TTC549 (cell line): Measurements from ENCODE around the gene DOCK10.

Experiments used
- FAIRE-seq: peaks from 2 replicates; lab custom pipeline; 2012; peaks lifted over from hg19 to GRCh38; lab: Jason Lieb, UNC

The DOCK10 gene

DNA sequence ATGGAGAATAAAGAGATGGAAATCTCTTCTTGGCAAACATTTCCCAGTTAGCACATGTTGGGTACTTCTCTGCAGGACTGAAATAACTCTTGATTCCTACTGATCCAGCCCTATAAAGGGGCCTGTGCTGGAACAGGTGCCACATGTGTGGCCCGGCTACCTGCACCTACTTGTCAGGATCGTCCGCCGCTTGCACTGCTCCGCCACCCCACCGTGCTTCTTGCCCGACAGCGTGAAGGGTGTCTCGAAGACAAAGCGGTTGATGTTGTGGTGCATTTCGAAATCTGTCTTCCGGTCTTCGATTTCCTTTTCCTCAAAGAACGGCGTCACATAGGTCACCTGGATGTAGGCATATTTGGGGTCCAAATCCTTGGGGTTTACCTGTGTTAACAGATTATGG lies 267.5 kb downstream of the DOCK10 start:
- FAIRE-seq = no peak

DNA sequence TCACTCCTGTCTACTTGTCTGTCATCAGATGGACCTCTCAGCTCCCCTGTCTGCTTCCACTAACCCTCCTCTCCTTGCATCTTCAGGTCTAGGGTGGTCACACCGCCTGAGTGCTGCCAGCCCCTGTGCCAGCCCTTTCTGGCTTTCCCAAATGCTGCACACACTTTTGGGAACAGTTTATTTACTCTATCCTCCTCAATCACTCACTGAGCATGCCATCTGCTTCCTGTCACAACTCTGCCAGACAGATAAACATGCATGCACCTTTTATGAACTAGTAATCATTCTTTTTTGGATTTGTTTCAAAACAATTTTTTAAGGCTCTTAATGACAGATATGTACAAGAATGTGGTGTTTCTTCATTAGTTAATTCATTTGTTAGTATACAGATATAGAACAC lies 269.8 kb downstream of the DOCK10 start:
- FAIRE-seq = no peak

DNA sequence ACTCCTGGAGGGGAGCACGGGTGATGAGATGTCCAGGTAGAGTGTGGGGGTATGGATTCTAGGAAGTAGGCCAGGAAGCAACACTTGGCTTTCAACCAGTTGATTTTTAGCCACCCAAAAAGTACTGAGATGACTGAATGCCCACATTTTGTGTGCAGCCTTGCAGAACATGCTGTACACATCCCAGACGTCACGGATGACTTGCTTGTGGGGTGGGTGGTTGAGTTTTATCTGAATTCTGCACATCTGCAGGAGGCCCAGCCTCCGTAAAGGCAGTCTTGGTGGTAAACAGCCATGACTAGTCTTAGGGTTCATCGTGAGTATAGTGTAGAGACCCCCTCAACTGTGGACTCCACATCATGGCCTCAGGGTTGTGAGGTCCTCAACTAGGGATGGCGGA lies 272.8 kb downstream of the DOCK10 start:
- FAIRE-seq = no peak

DNA sequence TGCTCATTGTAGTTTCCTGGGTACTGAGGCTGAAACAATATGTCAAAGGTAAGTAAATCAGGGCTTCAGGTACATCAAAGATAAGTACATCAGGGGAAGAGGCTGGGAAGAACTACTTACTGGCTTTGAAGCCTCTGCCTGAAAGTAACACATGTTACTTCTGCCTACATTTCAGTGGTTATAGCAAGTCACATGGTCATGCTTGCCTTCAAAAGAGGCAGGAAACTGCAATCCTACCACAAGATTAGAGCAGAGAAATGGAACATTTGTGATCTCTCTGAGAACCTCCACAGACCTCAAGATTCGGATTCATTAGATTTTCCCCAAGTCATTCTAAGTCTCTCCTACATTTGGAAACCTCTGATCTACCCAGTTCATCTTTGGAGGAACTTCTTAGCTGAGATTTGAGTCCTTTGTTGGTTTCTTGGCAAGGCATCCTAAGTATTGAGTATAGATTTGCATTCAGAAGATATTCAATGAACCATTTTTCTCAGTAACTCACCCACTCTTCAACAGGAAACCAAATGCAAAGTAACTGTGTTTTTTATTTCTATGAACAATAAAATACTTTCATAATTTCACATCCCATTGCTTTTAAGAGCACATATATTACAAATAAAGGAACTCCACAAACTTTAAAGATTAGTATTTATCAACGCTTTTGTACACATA lies 277.6 kb downstream of the DOCK10 start:
- FAIRE-seq = no peak

DNA sequence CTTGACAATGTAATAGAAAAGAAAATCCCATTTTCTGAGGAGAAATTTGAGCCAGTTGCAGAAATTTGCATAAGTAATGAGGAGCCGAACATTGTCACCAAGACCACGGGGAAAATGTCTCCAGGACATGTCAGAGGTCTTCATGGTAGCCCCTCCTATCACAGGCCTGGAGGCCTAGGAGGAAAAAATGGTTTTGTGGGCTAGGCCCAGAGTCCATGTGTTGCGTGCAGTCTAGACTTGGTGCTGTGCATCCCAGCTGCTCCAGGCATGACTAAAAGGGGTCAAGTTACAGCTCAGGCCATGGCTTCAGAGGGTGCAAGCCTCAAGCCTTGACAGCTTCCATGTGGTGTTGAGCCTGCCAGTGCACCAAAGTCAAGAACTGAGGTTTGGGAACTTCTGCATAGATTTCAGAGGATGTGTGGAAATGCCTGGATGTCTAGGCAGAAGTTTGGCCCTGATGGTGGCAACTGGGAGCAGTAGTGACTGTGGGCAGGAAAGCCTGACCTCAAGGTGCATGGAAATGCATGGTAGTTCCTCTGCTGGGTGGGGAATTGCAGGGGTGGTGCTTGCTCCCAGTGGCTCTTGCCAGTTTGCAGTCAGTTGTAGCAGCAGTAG lies 284.2 kb downstream of the DOCK10 start:
- no peak for FAIRE-seq

DNA sequence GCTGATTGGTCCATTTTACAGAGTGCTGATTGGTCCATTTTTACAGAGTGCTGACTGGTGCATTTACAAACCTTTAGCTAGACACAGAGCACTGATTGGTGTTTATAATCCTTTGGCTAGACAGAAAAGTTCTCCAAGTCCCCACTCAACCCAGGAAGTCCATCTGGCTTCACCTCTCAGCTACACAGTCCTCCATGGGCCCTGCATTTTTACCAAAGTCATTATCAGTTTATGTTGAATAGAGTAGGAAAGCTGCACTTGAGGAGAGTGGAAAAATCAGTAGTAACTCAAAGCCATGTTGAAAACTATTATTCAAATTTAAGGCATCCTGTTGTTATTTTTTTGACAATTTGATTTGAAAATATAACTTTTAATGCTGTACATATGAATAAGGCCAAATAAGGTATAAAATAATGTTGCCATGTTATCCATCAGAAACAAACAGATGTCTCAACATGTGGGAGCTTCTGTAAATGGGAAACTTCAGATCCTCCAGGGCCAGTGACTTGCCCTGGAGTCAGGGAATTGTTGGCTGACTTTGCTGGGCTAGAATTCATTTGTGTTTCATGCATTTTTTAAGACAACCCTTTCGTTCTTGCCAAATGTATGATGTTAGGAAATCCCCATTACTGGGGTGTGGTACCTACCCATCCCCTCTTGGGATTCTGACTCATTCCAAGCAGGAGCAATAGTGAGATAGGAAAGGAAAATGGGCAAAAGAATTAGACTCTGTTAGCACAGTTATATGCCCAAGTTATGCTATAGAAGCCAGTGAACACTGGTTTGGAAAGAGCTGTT lies 288.3 kb downstream of the DOCK10 start:
- FAIRE-seq = no peak

DNA sequence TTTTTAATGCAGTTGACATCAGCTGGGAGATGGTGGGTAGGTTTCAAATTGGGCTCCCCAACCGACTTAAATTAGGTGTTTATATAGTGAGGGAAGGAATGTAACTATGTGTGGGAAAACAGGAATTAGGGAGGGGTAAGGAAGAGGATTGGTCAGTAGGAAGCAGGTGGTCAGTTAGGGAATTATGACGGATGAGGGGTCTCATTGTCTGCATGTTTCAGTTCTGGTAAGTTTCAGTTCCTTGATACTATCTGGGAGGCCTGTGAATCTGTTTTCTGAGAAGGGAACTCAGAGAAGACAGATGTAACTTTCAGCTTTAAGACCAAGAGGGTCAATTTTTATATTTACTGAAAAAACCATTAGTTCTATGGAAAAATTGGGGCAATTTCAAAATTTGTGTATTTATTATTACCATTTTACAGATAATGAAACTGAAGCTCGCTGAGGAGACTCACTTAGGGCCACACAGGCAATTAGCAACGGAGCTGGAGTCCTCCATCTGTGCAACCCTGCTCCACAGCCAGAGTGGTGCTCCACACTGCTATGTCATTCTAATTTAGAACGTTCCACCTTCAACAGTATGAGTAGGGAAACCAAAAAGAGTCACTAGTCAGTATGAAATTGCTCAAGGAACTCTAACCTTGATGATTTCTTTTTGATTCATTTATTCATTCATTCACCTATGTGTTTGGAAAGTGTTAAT lies 290.1 kb downstream of the DOCK10 start:
- no peak for FAIRE-seq

DNA sequence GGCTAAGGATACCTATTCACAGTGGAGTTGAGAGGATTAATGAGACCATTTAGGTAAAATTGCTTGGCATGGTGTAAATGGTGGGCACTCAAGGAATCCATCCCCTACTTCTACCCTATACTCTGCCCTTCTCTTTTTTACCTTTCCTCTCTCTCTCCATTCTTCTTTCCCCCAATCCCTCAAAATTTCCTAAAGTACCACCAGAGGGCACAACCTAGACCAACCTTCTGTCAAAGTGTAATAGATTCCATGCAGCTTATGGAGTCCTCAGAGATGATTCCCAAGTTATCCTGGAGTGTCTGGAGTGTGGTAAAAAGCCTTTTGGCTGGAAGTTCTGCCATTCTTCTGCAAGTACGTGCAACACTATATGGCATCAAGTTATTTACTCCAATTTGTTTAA lies 293.1 kb downstream of the DOCK10 start:
- FAIRE-seq = no peak

DNA sequence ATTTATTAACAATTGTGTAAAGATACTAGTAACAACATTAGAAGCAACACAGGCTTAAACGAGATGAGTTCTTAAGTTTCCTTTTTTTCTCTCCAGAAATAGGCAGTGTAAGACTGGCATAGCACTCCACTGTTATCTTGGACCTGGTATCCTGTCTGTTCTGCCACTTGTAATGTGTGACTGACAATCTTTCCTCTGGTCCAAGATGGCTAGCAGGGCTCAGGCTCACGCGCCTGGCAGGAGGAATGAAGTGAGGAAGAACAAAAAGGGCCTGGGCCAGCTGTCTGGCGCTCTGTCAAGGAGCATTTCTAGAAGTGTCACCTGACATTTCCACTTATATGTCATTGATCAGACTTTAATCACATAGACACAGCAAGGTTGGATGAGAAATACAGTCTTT lies 294.5 kb downstream of the DOCK10 start:
- no peak for FAIRE-seq

DNA sequence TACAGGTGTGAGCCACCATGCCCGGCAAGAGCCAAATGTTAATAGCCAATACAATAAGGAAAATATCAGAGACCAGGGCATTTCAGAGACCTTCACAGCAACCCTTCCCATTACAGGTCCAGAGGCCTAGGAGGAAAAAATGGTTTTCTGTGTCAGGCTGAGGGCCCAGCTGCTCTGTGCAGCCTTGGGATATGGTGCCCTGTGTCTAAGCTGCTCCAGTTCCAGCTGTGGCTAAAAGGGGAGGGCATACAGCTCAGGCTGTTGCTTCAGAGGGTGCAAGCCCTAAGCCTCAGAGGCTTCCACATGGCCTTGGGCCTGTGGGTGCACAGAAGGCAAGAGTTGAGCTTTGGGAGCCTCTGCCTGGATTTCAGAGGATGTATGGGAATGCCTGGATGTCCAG lies 306.0 kb downstream of the DOCK10 start:
- FAIRE-seq = no peak

DNA sequence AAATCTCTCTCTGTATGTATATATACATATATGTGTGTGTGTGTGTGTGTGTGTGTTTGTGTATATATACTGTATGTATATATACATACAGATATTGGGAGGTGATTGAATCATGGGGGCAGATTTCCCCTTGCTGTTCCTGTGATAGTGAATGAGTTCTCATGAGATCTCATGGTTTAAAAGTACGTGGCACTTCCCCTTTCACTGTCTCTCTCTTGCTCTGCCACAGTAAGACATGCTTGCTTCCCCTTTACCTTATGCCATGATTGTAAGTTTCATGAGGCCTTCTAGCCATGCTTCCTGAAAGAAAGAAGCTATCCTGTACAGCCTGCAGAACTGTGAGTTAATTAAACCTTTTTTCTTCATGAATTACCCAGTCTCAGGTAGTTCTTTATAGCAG lies 307.3 kb downstream of the DOCK10 start:
- FAIRE-seq = no peak

DNA sequence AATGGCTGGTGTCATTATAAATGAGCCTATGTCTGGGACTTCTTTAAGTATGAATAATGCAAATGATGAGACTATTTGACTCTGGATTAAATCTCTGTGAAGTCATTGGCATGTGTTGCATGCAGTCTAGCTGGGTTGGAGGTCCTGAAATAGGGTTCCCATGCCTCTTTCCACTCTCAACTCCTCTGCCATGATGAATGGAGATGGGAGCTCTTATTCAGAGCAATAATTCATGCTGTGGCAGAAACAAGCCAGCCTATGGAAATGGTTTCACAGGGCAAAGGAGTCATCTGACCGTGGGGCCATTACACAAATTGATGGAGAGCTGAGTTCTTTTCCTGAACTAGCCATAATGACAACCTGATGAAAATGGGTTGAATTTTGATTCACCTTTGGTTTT lies 310.6 kb downstream of the DOCK10 start:
- no peak for FAIRE-seq

DNA sequence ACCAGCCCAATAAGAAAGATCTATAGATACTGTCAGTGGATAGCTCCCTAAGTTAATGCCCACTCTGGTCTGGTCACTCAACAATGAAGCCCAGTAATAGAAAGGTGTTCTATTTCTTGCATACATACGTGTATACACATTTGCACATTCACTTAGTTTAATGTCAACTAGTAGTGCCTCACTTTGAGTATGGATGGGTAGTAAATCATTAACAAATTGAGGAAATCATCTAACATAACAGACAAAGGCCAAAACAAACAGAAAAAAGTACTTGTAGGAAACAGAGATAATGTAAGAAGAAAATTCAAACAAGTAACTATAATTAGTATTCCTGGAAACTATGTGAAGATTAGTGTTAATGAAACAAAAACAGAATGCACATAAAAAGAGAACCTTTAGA lies 312.8 kb downstream of the DOCK10 start:
- no peak for FAIRE-seq

DNA sequence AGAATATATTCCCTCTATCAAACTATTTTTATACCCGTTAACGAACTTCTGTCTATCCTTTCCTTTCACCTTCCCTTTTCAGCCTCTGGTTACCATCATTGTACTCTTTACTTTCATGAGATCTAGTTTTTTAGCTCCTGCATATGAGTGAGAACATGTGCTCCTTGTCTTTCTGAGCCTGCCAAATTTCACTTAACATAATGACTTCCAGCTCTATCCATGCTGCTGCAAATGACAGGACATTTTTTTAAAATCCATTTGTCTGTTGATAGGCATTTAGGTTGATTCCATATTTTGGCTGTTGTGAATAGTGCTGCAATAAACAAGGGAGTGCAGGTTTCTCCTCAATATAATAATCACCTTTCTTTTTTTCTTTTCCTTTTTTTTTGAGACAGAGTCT lies 317.9 kb downstream of the DOCK10 start:
- FAIRE-seq = no peak

DNA sequence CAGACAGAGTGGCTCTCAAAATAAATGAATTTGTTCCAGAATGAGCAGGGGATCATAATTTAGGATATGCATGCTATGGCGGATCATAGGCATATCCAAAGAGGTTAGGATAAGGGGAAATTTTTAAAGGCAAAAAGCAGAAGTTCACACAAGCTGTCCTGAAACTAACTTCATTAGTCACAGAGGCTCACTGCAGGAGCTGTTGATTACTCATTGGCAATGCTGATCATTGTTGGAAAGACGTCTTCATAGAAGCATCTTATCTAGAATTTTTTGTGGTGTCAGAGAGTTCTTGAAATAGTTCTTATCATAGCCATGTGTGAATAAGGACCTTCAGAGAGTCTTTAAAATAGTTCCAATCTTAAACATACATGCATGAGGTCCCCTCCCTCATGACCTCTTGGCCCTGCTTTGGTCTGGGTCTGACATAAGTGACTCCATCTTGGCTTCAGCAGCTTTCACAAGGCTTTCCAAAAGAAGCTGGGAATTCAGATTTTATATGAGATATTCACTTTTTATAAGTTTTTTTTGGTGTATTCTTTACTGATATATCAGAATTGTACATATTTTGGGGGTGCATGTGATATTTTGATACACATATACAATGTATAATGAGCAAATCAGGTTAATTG lies 318.6 kb downstream of the DOCK10 start:
- no peak for FAIRE-seq

DNA sequence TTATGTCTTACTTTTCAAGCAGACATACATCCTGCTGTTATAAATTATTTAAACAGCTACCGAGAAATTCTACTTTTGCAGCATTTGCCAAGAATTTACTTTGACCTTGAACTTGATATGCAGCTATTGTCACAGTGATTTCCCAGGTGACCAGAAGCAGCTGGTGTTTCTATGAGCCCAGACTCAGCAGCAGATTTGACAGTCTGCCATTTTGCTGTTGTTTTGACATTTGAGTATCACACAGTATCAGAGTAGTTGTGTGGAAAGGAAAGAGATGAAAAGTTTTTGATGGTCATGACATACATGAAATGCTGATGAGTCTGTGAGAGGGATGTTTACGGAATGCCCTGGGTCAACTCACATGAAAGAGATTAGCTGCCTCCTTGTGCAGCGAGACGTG lies 319.5 kb downstream of the DOCK10 start:
- FAIRE-seq = no peak

DNA sequence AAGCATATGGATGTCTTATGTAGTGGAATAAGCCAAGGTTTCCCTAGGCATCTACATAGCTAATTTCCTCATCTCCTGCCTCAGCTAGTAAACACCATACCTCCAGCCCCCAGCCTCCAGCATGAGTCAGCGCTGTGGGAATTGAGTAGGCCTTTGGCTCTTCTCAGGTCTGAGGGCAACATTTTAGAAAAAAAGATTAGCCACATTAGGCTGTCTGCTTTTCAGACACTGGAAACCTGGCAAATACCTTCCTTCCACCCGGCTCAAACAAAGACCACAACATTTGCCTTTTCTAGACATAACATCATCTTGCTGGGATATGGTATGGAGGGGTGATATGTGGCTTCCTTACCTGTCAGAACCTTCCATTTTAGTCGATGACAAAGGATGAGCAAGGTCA lies 320.0 kb downstream of the DOCK10 start:
- no peak for FAIRE-seq

DNA sequence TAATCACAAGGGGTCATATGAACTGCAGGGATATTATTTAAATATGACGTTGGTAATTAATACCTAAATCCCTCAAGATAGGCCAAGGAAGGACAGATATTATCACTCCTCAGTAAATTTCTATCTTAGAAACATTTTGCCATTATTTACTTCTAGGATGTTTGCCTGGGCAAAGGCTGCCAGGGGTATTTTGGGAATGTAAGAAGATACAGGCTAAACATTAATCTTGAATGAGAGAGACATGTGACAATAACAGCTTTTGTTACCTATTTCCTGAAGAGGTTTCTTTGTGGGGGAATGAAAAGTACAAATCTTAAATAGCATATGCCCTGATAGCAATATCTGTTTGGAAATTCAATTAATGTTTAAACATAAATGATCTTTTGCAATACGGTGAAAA lies 325.3 kb downstream of the DOCK10 start:
- no peak for FAIRE-seq

DNA sequence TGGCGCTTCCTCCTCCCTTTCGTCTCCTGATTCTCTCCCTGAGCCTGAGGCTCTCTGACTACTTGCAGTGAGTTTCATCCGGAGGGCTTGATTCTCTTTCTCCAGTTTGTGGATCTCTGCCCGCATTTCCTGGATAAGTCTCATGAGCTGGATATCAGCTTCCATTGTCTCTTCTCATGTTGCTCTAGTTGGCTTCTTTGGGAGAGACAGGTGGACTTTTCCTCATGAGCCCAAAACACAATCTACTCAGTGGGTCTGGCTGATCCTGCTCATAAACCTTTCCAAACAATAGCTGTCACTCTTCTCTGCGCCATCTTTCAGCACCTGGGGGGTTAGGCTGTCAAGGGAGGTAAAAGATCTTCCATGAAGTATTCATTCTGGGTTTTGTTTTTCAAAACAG lies 326.1 kb downstream of the DOCK10 start, which contains the start of gene CCDC195:
CCDC195 (minus strand) TSS at position 165 of the 400 bp plus-strand sequence; CDS start at position 165, 0 bp downstream.
- FAIRE-seq = no peak
